ENCODE measurements around the gene PIP4P1.

- TF ChIP-seq ZNF646 (CRISPR knock-in tag; IDR thresholded peaks at IDR 0.05) (no peak), EZH2 (conservative IDR thresholded peaks at IDR 0.05; ENCODE audit: low read depth, low read length) (no peak), ZNF570 (CRISPR knock-in tag; IDR thresholded peaks at IDR 0.05; ENCODE audit: borderline replicate concordance) (no peak), CTCF (CRISPR knock-in tag; IDR thresholded peaks at IDR 0.05) (no peak), SP1 (IDR thresholded peaks at IDR 0.05) (no peak), SP1 (CRISPR knock-in tag; IDR thresholded peaks at IDR 0.05) (no peak), SIX4 (CRISPR knock-in tag; IDR thresholded peaks at IDR 0.05) (no peak), RXRA (CRISPR knock-in tag; IDR thresholded peaks at IDR 0.05) (no peak), HOXA3 (CRISPR knock-in tag; IDR thresholded peaks at IDR 0.05) (no peak), BRCA1 (CRISPR knock-in tag; IDR thresholded peaks at IDR 0.05) (no peak), ZNF687 (CRISPR knock-in tag; IDR thresholded peaks at IDR 0.05) (0 out of 2 replicates have a peak, but pooled peaks have one; percentile 21)
Observed at GRCh38 chr14:20428010-20428365, 33.2 kb downstream of the PIP4P1 start.
